ENCODE data around the gene REC114.

DNA sequence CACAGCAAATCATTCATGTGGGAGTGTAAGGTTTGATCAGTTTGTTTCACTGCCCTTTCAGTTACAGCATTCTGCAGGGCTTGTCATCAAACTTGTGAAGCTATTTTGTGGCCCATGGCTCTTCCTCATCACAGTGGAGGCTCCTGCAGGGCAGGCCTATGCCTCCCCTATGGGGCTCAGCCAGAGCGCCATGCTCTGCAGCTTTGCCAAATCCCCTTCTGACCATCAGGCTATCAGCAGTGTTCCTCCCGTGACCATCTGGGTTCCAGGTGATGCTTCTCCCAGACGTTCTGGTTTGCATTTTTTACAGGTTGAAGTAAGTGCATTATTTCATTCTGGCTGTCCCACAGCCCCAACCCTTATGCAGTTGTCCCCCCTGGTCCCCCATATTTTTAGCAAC is 28.1 kb upstream of the REC114 start:
- TF ChIP-seq RBM39 (optimal IDR thresholded peaks at IDR 0.05; ENCODE audit: low read depth, low read length) (no peak), RFX7 (CRISPR knock-in tag; IDR thresholded peaks at IDR 0.05) (no peak), ZFP91 (CRISPR knock-in tag; IDR thresholded peaks at IDR 0.05) (no peak), POLR2AphosphoS5 (IDR thresholded peaks at IDR 0.05; ENCODE audit: control insufficient read depth, insufficient read depth, low read depth, low read length) (no peak), CTCF (IDR thresholded peaks at IDR 0.05 in 2 of 3, conservative IDR thresholded peaks at IDR 0.05 in 1 of 3; ENCODE audit: insufficient read depth in 2 of 3, low read depth in 1 of 3, low read length in 3 of 3) (no peak), RAD21 (CRISPR knock-in tag; conservative IDR thresholded peaks at IDR 0.05 in 1 of 2, IDR thresholded peaks at IDR 0.05 in 1 of 2) (no peak), POLR2A (conservative IDR thresholded peaks at IDR 0.05) (no peak), BRD4 (IDR thresholded peaks at IDR 0.05) (no peak)
- TF ChIP-seq, protein P1, sequence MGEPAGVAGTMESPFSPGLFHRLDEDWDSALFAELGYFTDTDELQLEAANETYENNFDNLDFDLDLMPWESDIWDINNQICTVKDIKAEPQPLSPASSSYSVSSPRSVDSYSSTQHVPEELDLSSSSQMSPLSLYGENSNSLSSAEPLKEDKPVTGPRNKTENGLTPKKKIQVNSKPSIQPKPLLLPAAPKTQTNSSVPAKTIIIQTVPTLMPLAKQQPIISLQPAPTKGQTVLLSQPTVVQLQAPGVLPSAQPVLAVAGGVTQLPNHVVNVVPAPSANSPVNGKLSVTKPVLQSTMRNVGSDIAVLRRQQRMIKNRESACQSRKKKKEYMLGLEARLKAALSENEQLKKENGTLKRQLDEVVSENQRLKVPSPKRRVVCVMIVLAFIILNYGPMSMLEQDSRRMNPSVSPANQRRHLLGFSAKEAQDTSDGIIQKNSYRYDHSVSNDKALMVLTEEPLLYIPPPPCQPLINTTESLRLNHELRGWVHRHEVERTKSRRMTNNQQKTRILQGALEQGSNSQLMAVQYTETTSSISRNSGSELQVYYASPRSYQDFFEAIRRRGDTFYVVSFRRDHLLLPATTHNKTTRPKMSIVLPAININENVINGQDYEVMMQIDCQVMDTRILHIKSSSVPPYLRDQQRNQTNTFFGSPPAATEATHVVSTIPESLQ (CRISPR knock-in tag; IDR thresholded peaks at IDR 0.05), result no peak

All from K562 (cell line).